ENCODE data around the gene ALG12.

The ALG12 gene

GRCh38 chr22:49921508-49922278 lies 3.5 kb upstream of the ALG12 start:
- TF ChIP-seq EZH2phosphoT487 (conservative IDR thresholded peaks at IDR 0.05; ENCODE audit: low read length) (no peak), CTCF (IDR thresholded peaks at IDR 0.05; ENCODE audit: insufficient read depth, low read length, poor library complexity, severe bottlenecking) (no peak)
- Histone ChIP-seq H3K36me3 (ENCODE audit: low read length) (no peaks in the 10 kb centered on the region), H4K20me1 (ENCODE audit: low read depth, low read length) (no peaks in the 10 kb centered on the region), H2AFZ (ENCODE audit: low read depth, low read length, severe bottlenecking) (no peak overlapping the region), H3K27ac (ENCODE audit: low read depth, low read length) (no peak overlapping the region), H3K9me3 (ENCODE audit: insufficient read depth, low read length) (no peaks in the 10 kb centered on the region), H3K4me3 (ENCODE audit: insufficient read depth, low read length, poor library complexity, severe bottlenecking) (no peak overlapping the region), H3K79me2 (ENCODE audit: insufficient read depth, low read length) (peaks cover 11% of the 10 kb centered on the region), H3K4me2 (ENCODE audit: low read depth, low read length, poor library complexity, severe bottlenecking) (no peak overlapping the region), H3K9ac (ENCODE audit: low read length) (no peak overlapping the region), H3K27me3 (ENCODE audit: low read length) (no peaks in the 10 kb centered on the region), H3F3A (ENCODE audit: insufficient read depth) (peaks cover 29% of the 10 kb centered on the region), H3K9me2 (replicated peaks; ENCODE audit: insufficient read depth, low read length) (no peaks in the 10 kb centered on the region)

GRCh38 chr22:49920859-49921258 lies 2.6 kb upstream of the ALG12 start:
- Histone ChIP-seq H4K20me1 (ENCODE audit: low read depth, low read length) (no peaks in the 10 kb centered on the region), H3K27ac (ENCODE audit: low read depth, low read length) (no peak overlapping the region), H3K27me3 (ENCODE audit: low read length) (no peaks in the 10 kb centered on the region), H3K79me2 (ENCODE audit: insufficient read depth, low read length) (peaks cover 14% of the 10 kb centered on the region), H3K36me3 (ENCODE audit: low read length) (no peaks in the 10 kb centered on the region), H2AFZ (ENCODE audit: low read depth, low read length, severe bottlenecking) (no peak overlapping the region), H3K4me3 (ENCODE audit: insufficient read depth, low read length, poor library complexity, severe bottlenecking) (no peak overlapping the region), H3F3A (ENCODE audit: insufficient read depth) (peaks cover 24% of the 10 kb centered on the region), H3K4me2 (ENCODE audit: low read depth, low read length, poor library complexity, severe bottlenecking) (no peak overlapping the region), H3K9ac (ENCODE audit: low read length) (no peak overlapping the region), H3K9me2 (replicated peaks; ENCODE audit: insufficient read depth, low read length) (no peaks in the 10 kb centered on the region), H3K9me3 (ENCODE audit: insufficient read depth, low read length) (no peaks in the 10 kb centered on the region)
- TF ChIP-seq CTCF (IDR thresholded peaks at IDR 0.05; ENCODE audit: insufficient read depth, low read length, poor library complexity, severe bottlenecking) (no peak), EZH2phosphoT487 (conservative IDR thresholded peaks at IDR 0.05; ENCODE audit: low read length) (no peak)

GRCh38 chr22:49918911-49919881 lies 958 bp upstream of the ALG12 start:
- H3K36me3 ChIP-seq (ENCODE audit: low read length): no peaks in the 10 kb centered on the region
- H3F3A ChIP-seq (ENCODE audit: insufficient read depth): peaks cover 8% of the 10 kb centered on the region
- no peaks in the 10 kb centered on the region for H3K9me3 ChIP-seq (ENCODE audit: insufficient read depth, low read length)
- no peak overlapping the region for H3K27ac ChIP-seq (ENCODE audit: low read depth, low read length)
- H3K9me2 ChIP-seq (replicated peaks; ENCODE audit: insufficient read depth, low read length): no peaks in the 10 kb centered on the region
- TF ChIP-seq CTCF (IDR thresholded peaks at IDR 0.05; ENCODE audit: insufficient read depth, low read length, poor library complexity, severe bottlenecking): no peak
- no peak for TF ChIP-seq EZH2phosphoT487 (conservative IDR thresholded peaks at IDR 0.05; ENCODE audit: low read length)
- peak overlapping the region; percentile 73 for H3K4me2 ChIP-seq (ENCODE audit: low read depth, low read length, poor library complexity, severe bottlenecking)
- peak overlapping the region; percentile 85 for H3K9ac ChIP-seq (ENCODE audit: low read length)
- H2AFZ ChIP-seq (ENCODE audit: low read depth, low read length, severe bottlenecking): no peak overlapping the region
- H3K27me3 ChIP-seq (ENCODE audit: low read length): no peaks in the 10 kb centered on the region
- H3K79me2 ChIP-seq (ENCODE audit: insufficient read depth, low read length): peaks cover 14% of the 10 kb centered on the region
- peak overlapping the region; percentile 69 for H3K4me3 ChIP-seq (ENCODE audit: insufficient read depth, low read length, poor library complexity, severe bottlenecking)
- H4K20me1 ChIP-seq (ENCODE audit: low read depth, low read length): no peaks in the 10 kb centered on the region

All from SU-DHL-6 (cell line).